ENCODE data around the gene GLMP.

- no peak for TF ChIP-seq CTCF (IDR thresholded peaks at IDR 0.05; ENCODE audit: low read depth, low read length)
- TF ChIP-seq EZH2phosphoT487 (IDR thresholded peaks at IDR 0.05; ENCODE audit: low read depth): no peak
Observed at GRCh38 chr1:156245451-156246232, 49.8 kb downstream of the GLMP start.

All from OCI-LY3 (cell line).